22Rv1 (cell line): ENCODE data around the gene FRY.

Experiments
- H3K27ac ChIP-seq: fragments of 450-650 bp; 2 replicates; pipeline ENCODE4 v1.5.1; 2017
- CTCF ChIP-seq: fragments of 450-650 bp; IDR thresholded peaks from 2 replicates; pipeline ENCODE4 v1.5.1; 2017; ENCODE audit warnings: mild to moderate bottlenecking
- ZFX ChIP-seq: fragments of 450-650 bp; IDR thresholded peaks from 2 replicates; pipeline ENCODE4 v1.6.1; 2017; ENCODE audit warnings: antibody characterized with exemption, borderline replicate concordance

The FRY gene

GRCh38 chr13:32254416-32254815, 222.8 kb downstream of the FRY start:
- H3K27ac ChIP-seq: peak overlapping the region; percentile 82
- TF ChIP-seq ZFX (no peak), CTCF (no peak)

DNA sequence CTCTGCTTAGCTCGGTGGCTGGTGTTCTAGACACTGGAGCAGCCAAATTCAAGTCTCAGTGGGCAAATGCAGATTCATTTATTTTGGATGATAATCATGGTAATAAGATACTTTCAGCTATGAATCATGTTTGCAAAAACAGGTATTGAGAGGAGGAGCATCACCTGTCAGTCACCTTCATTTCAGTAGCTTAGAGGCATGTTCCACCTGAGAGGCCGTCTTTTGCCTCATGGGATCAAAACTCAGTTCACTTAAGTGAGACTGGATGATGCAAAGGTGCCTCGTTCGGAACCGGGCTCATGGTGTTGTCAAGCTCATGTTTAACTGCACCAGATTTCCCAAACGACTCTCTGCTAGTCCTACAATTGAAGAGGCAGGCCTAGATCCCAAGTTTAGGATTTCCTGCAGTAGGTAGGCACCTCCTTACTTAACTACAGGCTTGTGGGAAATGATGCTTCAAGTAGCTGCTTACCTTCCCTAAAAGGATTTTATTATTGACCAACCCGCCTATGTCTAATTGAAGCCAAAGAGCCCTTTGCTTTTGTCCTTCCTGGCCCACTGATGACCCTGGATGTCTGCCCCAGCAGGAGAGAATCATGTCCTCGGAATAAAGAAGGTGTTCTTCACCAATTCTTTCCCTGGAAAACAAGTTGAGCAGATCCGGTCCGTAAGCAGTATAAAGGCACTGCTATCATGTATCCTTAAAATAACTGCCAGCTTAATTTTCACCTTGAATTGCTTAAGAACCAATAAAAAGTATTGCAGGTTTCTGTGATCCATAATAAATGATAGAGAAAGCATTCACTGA, 223.5 kb downstream of the FRY start:
- peak overlapping the region; percentile 82 for H3K27ac ChIP-seq
- TF ChIP-seq CTCF: no peak
- TF ChIP-seq ZFX: no peak

GRCh38 chr13:32255724-32256109, 224.1 kb downstream of the FRY start:
- TF ChIP-seq ZFX (no peak), CTCF (no peak)
- peak overlapping the region; percentile 82 for H3K27ac ChIP-seq

GRCh38 chr13:32256243-32256642, 224.7 kb downstream of the FRY start:
- TF ChIP-seq ZFX (no peak), CTCF (no peak)
- H3K27ac ChIP-seq: peak overlapping the region; percentile 82; the same call in 1 of the 2 replicates

DNA sequence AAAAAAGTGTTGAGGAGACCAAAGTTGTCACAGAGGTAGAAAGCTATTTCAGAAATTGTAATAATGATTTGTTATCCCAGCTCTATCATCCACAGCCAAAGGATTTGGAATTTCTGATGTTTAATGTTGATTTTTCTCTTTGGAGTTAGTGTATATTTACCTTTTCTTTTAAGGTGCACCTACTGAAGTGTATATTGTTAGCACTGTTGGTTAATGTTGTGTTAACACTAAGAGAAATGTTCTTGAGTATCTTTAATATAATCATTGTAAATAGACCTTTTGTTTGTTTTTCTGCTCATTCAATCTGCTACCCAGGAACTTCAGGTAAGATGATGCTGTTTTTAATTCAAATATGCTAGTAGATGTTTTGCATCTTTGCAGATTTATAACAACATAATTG, 226.1 kb downstream of the FRY start:
- no peak for TF ChIP-seq CTCF
- no peak for TF ChIP-seq ZFX
- H3K27ac ChIP-seq: no peak overlapping the region

DNA sequence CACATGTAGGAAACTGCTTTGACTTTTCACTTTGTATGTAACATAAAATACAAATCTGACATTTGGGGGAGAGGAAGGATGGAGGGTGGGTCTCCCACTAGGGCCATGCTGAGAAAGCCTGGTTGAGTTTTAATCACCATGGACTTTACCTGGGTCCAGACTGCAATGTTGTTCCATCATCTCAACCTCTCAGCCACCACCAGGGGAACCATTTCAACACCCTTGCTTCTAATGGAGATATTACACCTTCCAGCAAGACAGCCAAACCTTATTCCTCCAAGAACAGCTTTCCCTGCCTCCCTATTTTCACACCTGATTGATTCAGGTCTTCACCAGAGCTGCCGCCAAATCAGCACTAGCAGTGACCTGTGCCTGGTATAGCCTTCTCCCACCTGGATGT, 227.5 kb downstream of the FRY start:
- TF ChIP-seq ZFX (no peak), CTCF (peak; percentile 40; the same call in 1 of the 2 replicates)
- H3K27ac ChIP-seq: no peak overlapping the region

DNA sequence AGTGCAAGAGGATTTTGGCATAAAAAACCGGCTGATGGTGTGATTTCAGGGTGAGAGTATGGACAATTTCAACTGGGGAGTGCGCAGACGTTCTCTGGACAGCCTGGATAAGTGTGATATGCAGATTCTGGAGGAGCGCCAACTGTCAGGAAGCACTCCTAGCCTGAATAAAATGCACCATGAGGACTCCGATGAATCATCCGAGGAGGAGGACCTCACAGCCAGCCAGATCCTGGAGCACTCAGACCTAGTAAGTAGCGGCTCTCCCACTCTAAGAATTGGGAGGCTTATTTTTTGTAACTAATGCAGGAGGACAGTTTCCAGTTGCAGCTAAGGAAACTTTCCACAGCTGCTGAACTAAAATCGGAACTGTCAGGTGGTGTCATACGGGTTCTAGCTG, 230.0 kb downstream of the FRY start:
- no peak overlapping the region for H3K27ac ChIP-seq

More for the DNA sequence above, 230.0 kb downstream of the FRY start:
- no peak for TF ChIP-seq ZFX
- TF ChIP-seq CTCF: no peak
